Effector memory CD4-positive, alpha-beta T cell (primary cell): ENCODE results near the gene PTGFR.

ENCODE experiments used
- DNase-seq, 3 donors: peaks; one replicate each; pipeline ENCODE4 v3.0.0-alpha.2; 2020
- H3K27ac ChIP-seq: 2 replicates; pipeline ENCODE4 v1.7.0; 2013; ENCODE audit warnings: mild to moderate bottlenecking, low read length, moderate library complexity; ENCODE audit not compliant: insufficient read depth, poor library complexity, severe bottlenecking
- H3K27me3 ChIP-seq: replicated peaks from 2 replicates; pipeline ENCODE4 v1.7.0; 2013; ENCODE audit warnings: mild to moderate bottlenecking, low read length; ENCODE audit not compliant: insufficient read depth, control insufficient read depth, poor library complexity, severe bottlenecking
- H3K36me3 ChIP-seq: 2 replicates; pipeline ENCODE4 v1.7.0; 2013; ENCODE audit warnings: mild to moderate bottlenecking, low read length, moderate library complexity; ENCODE audit not compliant: control insufficient read depth, insufficient read depth
- H3K4me1 ChIP-seq: 2 replicates; pipeline ENCODE4 v1.7.0; 2013; ENCODE audit warnings: low read length, mild to moderate bottlenecking; ENCODE audit not compliant: control insufficient read depth, insufficient read depth, poor library complexity, severe bottlenecking
- H3K4me3 ChIP-seq: 2 replicates; pipeline ENCODE4 v1.7.0; 2013; ENCODE audit warnings: low read length, low read depth, mild to moderate bottlenecking; ENCODE audit not compliant: insufficient read depth, poor library complexity, severe bottlenecking
- H3K9me3 ChIP-seq: 2 replicates; pipeline ENCODE4 v1.7.0; 2013; ENCODE audit warnings: mild to moderate bottlenecking, low read length, moderate library complexity; ENCODE audit not compliant: control insufficient read depth

PTGFR gene

DNA sequence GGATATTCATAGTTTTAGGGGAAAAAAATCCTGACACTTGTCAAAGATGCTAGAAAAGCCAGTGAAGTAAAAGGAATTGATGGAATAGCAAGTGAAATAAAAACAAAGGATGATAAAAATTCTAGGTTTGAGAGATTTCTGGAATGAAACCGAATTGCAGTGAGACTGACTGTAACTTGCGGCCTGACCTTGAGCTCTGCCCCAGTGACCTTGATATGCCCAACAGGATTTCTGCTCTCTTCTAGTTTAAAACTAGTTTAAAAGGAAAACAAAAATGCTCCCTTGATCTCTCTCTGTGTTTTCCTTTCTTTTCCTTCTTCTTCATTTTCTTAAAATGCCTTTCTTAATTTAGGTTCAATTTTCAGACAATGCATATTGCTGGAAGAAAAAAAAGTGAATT lies 74.6 kb downstream of the PTGFR start:
- Histone ChIP-seq H3K27ac (no peak overlapping the region), H3K36me3 (no peaks in the 10 kb centered on the region), H3K4me1 (no peaks in the 10 kb centered on the region), H3K27me3 (no peaks in the 10 kb centered on the region), H3K9me3 (no peaks in the 10 kb centered on the region), H3K4me3 (no peak overlapping the region)
- no peak for DNase-seq

DNA sequence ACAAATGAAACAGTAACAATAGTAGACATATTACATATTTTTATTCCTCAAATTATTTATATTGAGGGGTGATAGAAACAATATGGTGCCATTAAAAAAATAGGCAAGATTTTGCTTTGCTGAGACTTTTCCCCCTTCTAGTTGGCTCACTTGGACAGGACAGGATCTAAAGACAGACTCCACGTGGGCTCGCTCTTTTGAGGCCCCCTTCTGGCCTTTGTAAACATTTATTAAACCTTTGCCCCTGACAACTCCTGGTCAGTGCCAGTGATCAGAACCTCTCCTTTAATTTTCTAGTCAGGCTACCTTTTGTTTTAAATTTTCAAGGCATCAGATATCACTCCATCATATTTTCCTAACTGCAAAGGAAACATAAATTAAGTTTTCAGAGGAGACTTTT lies 79.8 kb downstream of the PTGFR start:
- Histone ChIP-seq H3K9me3 (no peaks in the 10 kb centered on the region), H3K27ac (no peak overlapping the region), H3K4me3 (no peak overlapping the region), H3K36me3 (no peaks in the 10 kb centered on the region), H3K27me3 (no peaks in the 10 kb centered on the region), H3K4me1 (no peaks in the 10 kb centered on the region)
- DNase-seq: no peak

DNA sequence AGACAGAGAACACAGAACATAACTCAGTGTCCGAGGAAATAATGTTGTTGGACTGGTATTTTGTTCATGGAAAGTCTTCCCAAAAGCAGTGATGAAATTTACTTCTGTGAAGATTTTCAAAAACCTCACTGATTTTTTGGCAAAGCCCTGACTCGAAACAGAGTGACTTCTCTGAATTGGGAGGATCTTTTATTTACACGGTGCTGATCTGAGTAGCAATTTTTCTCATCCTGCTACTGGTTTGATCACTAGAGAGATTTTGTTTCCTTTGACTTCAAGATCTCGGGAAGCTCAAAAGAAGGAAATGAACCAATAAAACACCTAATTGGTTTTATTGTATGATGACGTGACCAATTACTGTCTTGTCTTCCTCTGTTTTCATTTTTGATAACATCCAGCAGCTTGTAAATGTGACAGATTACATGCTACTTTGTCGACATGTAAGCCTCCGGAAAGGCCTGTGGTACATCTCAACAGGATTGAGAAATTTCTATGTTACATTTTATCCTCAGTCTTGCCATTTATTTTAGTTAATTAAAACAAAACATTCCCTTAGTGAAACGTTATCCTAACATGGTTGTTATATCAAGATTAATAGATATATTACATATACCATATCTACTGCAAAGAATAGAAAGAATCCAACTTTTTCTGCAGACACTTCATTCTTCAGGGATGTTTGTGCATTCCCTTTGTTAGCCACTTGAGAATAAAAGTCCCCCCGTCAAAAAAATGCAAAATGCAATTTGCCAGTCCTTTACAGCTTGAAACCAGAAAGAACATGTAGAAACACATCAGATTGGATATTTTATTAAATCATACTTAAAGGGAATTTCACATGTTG lies 86.7 kb downstream of the PTGFR start:
- no peaks in the 10 kb centered on the region for H3K9me3 ChIP-seq
- no peaks in the 10 kb centered on the region for H3K36me3 ChIP-seq
- no peaks in the 10 kb centered on the region for H3K27me3 ChIP-seq
- DNase-seq: no peak
- no peak overlapping the region for H3K4me3 ChIP-seq
- no peaks in the 10 kb centered on the region for H3K4me1 ChIP-seq
- H3K27ac ChIP-seq: no peak overlapping the region

DNA sequence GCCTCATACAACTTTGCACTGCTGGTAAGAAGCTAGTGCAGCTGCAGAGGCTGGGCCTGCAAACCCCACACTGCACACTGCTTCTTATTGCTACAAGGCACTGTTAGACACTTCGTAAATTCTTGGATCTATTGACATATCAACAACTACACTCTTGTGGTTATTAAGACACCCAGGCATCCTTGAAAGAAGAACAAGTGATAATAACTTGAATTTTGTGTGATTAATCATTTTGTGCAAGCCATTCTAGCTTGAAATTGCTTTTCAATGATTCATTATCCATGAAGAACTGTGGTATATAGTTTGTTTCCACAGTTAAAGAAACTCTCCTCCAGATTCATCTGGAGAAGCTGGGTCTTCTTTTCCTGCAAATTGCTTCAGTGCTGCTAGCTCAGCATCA lies 95.8 kb downstream of the PTGFR start:
- no peaks in the 10 kb centered on the region for H3K27me3 ChIP-seq
- no peaks in the 10 kb centered on the region for H3K36me3 ChIP-seq
- DNase-seq: no peak
- no peak overlapping the region for H3K4me3 ChIP-seq
- H3K4me1 ChIP-seq: no peaks in the 10 kb centered on the region
- no peaks in the 10 kb centered on the region for H3K9me3 ChIP-seq
- H3K27ac ChIP-seq: no peak overlapping the region

DNA sequence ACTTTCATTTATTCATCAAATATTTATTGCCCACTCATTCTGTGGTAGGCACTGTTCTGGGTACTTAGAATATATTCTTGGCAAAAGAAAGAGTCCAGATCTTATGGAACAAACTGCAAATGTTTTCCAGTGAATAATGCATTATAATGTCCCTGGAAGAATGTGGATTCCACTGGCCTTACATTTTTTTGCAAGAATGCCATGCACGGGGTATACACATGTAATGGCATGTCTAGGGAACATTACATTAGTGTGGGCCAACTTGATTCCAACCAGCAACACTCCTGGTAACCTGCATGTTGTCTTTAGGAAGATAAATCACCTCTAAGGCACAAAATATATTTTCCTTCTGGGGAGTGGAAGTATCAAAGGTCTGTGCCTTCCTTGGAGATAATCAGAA lies 96.4 kb downstream of the PTGFR start:
- H3K4me1 ChIP-seq: no peaks in the 10 kb centered on the region
- DNase-seq: no peak
- no peaks in the 10 kb centered on the region for H3K9me3 ChIP-seq
- H3K4me3 ChIP-seq: no peak overlapping the region
- no peaks in the 10 kb centered on the region for H3K27me3 ChIP-seq
- H3K36me3 ChIP-seq: no peaks in the 10 kb centered on the region
- no peak overlapping the region for H3K27ac ChIP-seq
